Measurements from ENCODE around the gene PHIP. TPM values are rescaled to one million over a fixed set of nuclear protein-coding genes. Genes with fewer than 3 reads are reported as not detected.

The PHIP gene
- total RNA-seq, 1 donor from 2014 or later: 42.4 TPM

DNA sequence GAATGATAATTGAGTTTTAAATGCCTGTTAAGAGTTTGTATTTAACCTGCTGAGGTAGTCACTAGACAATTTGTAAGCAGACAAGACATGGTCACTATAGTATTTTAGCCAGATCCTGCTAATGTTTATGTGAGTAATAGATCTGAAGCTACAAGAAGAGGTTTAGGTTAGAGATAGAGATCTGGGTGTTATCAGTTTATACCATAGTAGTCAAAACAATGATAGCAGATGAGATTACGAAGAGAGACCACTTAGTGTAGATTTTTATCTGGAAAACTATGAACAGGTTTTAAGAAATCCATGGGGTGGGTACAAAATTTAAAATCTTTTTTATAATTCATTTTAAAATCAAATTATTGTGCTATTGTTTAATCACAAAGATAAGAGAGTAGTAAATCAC, 47.5 kb downstream of the PHIP start:
- Mint-ChIP-seq H3K4me3 (ENCODE audit: unreplicated experiment) (no peak overlapping the region), H3K4me1 (ENCODE audit: unreplicated experiment) (peaks cover 6% of the 10 kb centered on the region), H3K9me3 (ENCODE audit: unreplicated experiment) (no peaks in the 10 kb centered on the region), H3K36me3 (ENCODE audit: low read depth, unreplicated experiment) (peaks cover 13% of the 10 kb centered on the region), H3K27ac (ENCODE audit: unreplicated experiment) (no peak overlapping the region), H3K27me3 (ENCODE audit: unreplicated experiment) (no peaks in the 10 kb centered on the region)
- DNase-seq (ENCODE audit: low spot score): no peak
- TF ChIP-seq, protein P1, sequence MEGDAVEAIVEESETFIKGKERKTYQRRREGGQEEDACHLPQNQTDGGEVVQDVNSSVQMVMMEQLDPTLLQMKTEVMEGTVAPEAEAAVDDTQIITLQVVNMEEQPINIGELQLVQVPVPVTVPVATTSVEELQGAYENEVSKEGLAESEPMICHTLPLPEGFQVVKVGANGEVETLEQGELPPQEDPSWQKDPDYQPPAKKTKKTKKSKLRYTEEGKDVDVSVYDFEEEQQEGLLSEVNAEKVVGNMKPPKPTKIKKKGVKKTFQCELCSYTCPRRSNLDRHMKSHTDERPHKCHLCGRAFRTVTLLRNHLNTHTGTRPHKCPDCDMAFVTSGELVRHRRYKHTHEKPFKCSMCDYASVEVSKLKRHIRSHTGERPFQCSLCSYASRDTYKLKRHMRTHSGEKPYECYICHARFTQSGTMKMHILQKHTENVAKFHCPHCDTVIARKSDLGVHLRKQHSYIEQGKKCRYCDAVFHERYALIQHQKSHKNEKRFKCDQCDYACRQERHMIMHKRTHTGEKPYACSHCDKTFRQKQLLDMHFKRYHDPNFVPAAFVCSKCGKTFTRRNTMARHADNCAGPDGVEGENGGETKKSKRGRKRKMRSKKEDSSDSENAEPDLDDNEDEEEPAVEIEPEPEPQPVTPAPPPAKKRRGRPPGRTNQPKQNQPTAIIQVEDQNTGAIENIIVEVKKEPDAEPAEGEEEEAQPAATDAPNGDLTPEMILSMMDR (IDR thresholded peaks at IDR 0.05; ENCODE audit: unreplicated experiment): no peak

DNA sequence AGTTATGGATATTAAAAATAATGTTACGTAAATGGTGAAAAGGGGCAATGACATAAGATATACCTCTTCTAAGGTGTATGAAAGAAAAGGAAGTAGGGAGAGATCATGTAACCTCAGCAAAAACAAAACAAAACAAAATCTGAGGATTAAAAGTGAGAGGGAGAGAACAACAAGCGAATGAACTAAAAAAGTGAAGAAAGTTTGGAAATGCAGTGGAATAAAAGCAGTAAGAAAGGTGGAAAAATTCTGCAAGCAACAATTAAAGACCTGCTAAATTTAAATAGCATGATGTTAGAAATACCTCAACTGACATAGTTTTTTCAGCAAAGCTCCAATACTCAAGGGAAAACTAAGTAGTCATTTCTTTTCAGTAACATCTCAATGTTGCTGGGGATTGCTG, 48.0 kb downstream of the PHIP start:
- H3K9me3 Mint-ChIP-seq (ENCODE audit: unreplicated experiment): no peaks in the 10 kb centered on the region
- DNase-seq (ENCODE audit: low spot score): no peak
- H3K36me3 Mint-ChIP-seq (ENCODE audit: low read depth, unreplicated experiment): peaks cover 11% of the 10 kb centered on the region
- no peak overlapping the region for H3K4me3 Mint-ChIP-seq (ENCODE audit: unreplicated experiment)
- TF ChIP-seq, protein P1 (IDR thresholded peaks at IDR 0.05; ENCODE audit: unreplicated experiment): no peak
- H3K4me1 Mint-ChIP-seq (ENCODE audit: unreplicated experiment): peaks cover 6% of the 10 kb centered on the region
- H3K27ac Mint-ChIP-seq (ENCODE audit: unreplicated experiment): no peak overlapping the region
- H3K27me3 Mint-ChIP-seq (ENCODE audit: unreplicated experiment): no peaks in the 10 kb centered on the region

DNA sequence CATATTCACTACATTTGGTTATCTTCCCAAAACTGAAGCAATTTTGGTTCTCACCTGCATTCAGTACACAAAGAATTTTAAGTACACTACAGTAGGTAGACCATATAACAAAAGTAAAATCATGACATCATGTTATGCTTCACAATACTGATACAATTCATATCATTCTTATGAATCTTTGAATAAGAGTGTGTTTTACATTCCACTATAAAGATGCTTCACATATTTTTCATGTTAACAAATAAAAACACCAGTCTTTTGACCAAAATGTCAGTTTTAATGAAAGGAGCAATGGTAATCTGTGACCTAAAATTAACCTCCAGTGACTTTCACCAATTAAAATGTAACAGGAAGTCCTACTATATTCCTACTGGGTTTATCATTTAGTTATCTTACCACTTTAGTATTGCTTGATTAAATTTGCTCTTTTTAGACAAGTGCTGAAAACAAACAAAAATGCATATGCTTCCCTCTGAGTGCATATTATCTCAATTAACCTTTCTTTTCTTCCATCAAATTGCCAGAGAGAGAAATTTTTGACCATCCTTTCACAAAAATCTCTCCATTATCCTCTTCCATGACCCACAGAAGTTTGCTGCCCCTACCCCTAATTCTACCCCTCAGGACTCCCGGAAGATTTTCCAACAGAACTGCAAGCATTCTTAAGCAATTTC, 49.3 kb downstream of the PHIP start:
- peaks cover 8% of the 10 kb centered on the region for H3K36me3 Mint-ChIP-seq (ENCODE audit: low read depth, unreplicated experiment)
- H3K4me1 Mint-ChIP-seq (ENCODE audit: unreplicated experiment): peaks cover 6% of the 10 kb centered on the region
- TF ChIP-seq, protein P1 (IDR thresholded peaks at IDR 0.05; ENCODE audit: unreplicated experiment): no peak
- no peak for DNase-seq (ENCODE audit: low spot score)
- H3K4me3 Mint-ChIP-seq (ENCODE audit: unreplicated experiment): no peak overlapping the region
- H3K9me3 Mint-ChIP-seq (ENCODE audit: unreplicated experiment): no peaks in the 10 kb centered on the region
- no peaks in the 10 kb centered on the region for H3K27me3 Mint-ChIP-seq (ENCODE audit: unreplicated experiment)
- H3K27ac Mint-ChIP-seq (ENCODE audit: unreplicated experiment): no peak overlapping the region

DNA sequence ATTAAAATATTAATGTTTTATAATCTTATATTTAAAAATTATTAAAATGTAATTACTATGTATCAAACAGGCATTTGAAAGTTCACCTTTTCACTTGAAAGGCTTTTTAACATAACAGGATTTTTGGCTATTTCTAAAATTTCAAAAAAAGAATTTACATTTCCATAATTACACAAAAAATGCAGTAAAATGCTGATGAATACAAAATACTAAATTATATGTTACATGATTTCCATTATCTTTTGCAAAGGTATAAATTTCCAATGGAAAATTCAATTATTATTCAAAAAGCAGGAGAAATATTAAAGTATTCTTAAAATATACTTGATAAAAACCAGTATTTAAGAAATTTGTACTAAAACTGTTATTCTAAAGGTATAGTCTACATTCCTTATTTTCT, 66.1 kb downstream of the PHIP start:
- Mint-ChIP-seq H3K36me3 (ENCODE audit: low read depth, unreplicated experiment) (peaks cover 6% of the 10 kb centered on the region), H3K9me3 (ENCODE audit: unreplicated experiment) (no peaks in the 10 kb centered on the region), H3K4me3 (ENCODE audit: unreplicated experiment) (no peak overlapping the region), H3K27ac (ENCODE audit: unreplicated experiment) (no peak overlapping the region), H3K27me3 (ENCODE audit: unreplicated experiment) (peaks cover 2% of the 10 kb centered on the region), H3K4me1 (ENCODE audit: unreplicated experiment) (no peaks in the 10 kb centered on the region)
- TF ChIP-seq, protein P1 (IDR thresholded peaks at IDR 0.05; ENCODE audit: unreplicated experiment): no peak
- no peak for DNase-seq (ENCODE audit: low spot score)

DNA sequence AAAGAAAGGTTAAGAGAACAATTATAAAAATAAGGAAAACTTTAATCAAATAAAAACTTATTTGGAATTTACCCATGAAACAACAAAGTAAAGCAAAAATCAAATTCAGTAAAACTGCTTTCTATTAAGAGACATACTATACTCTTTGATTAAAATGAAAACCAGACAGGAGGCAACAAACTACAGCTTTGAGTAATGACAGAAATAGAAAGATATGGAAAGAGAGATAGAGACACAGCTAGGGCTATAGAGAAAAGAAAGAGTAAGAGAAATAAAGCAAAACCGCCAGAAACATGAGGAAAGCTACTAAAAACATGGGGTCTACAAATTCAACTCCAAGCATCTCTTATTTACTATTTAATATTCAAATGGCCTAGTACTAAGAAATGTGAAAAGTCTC, 67.6 kb downstream of the PHIP start:
- DNase-seq (ENCODE audit: low spot score): no peak
- TF ChIP-seq, protein P1 (IDR thresholded peaks at IDR 0.05; ENCODE audit: unreplicated experiment): no peak

More for the DNA sequence above, 67.6 kb downstream of the PHIP start:
- no peaks in the 10 kb centered on the region for H3K4me1 Mint-ChIP-seq (ENCODE audit: unreplicated experiment)
- H3K9me3 Mint-ChIP-seq (ENCODE audit: unreplicated experiment): no peaks in the 10 kb centered on the region
- H3K4me3 Mint-ChIP-seq (ENCODE audit: unreplicated experiment): no peak overlapping the region
- H3K27me3 Mint-ChIP-seq (ENCODE audit: unreplicated experiment): peaks cover 2% of the 10 kb centered on the region
- H3K27ac Mint-ChIP-seq (ENCODE audit: unreplicated experiment): no peak overlapping the region
- H3K36me3 Mint-ChIP-seq (ENCODE audit: low read depth, unreplicated experiment): peaks cover 6% of the 10 kb centered on the region

Data from endothelial cell (in vitro differentiated cells).